ENCODE measurements around the gene MYBL2. TPM values are rescaled to one million over a fixed set of nuclear protein-coding genes. Genes with fewer than 3 reads are reported as not detected.

Gene MYBL2
- total RNA-seq, 3 donors from 2014 or later, result 19.8 to 26.2 (median 23.0) TPM

DNA sequence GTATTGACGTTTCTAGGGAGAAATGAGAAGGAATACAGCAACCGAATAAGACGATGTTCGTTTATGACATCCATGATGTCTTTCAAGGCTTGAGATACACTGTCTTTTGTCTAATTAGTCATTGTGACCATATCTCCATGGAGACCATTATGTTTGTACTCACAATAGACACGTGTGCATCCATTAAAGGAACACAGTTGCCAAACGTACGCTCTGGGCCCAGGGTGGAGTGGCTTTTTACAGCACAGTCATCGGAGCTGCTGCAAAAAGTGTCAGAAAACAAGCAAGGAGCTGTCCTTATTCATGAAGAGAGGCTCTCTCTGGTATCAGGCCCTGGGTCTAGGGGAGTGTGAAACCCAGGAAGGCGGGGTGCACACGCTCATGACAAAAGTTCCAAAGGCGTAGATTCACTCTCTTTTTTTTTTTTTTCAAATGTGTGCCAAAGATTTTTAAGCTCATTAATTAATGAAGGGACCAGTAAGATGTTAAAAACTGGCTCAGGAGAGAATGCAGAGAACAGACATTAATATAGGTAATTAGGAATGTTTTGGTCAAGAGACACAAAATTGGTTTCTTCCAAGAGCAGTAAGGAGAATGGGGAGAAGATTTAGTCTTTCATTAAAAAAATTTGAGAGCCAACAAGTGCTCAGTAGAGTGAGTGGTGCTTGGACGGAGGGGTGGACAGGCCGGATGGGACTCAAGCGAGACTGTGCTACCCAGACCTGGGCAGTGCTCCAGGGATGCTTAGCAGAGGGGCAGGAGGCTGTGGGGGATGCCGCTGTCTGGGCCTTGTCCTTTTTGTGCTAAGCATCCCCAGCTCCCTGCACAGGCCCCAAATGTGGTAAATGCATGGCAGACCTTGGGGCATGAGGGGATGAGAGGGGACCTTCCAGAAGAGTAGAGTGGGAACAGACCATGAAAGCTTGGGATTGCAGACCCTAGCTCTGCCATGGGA is 94.7 kb downstream of the MYBL2 start:
- H3K4me1 Mint-ChIP-seq (ENCODE audit: low read depth), result peaks cover 2% of the 10 kb centered on the region
- DNase-seq (no peak), ATAC-seq (no peak)
- no peaks in the 10 kb centered on the region for H3K36me3 Mint-ChIP-seq (ENCODE audit: insufficient read depth)
- no peak overlapping the region for H3K4me3 Mint-ChIP-seq
- H3K9me3 Mint-ChIP-seq, result no peaks in the 10 kb centered on the region
- H3K27me3 Mint-ChIP-seq (ENCODE audit: low read depth), result no peaks in the 10 kb centered on the region

DNA sequence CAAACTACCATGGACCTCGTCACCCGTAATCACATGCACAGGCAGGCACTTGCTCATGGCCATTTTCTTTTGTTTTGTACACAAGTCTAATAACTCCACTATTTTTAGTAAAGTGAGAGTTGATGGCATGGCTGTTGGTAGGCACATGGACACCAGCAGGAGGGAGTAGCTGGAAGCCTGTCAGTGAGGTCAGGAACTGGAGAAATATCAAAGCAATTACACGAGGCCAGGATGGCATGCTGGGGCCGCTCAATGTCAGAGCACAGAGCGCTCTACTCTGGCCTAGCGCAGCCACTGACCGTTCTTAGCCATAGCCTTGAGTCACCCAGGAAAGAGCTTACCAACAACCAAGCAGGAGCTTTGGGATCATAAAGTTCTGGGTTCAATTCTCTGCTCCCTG is 96.0 kb downstream of the MYBL2 start:
- H3K4me1 Mint-ChIP-seq (ENCODE audit: low read depth), result no peaks in the 10 kb centered on the region
- no peak for DNase-seq
- H3K36me3 Mint-ChIP-seq (ENCODE audit: insufficient read depth), result no peaks in the 10 kb centered on the region
- H3K9me3 Mint-ChIP-seq, result no peaks in the 10 kb centered on the region
- no peak overlapping the region for H3K4me3 Mint-ChIP-seq
- no peak for ATAC-seq
- H3K27me3 Mint-ChIP-seq (ENCODE audit: low read depth), result no peaks in the 10 kb centered on the region

DNA sequence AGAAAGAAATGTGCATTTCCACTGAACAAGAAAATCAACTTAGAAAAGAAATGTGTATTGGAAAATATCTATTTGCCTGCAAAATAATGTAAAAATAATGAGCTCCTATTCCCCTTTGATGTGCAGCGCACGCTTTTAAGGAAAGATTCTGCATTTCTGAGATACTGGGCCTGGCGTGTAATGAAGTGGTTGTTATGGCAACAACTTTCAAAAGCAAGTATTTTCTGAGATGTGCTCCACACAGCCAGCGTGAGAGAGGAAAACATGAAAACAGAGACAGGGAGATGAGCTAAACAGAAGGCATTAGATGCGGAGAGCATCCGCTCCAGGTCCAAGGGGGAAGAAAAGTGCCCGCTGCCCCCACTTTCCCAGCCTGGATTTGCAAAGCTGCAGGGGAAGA is 99.0 kb downstream of the MYBL2 start:
- H3K4me1 Mint-ChIP-seq (ENCODE audit: low read depth), result no peaks in the 10 kb centered on the region
- ATAC-seq, result no peak
- H3K36me3 Mint-ChIP-seq (ENCODE audit: insufficient read depth), result no peaks in the 10 kb centered on the region
- H3K9me3 Mint-ChIP-seq, result no peaks in the 10 kb centered on the region
- DNase-seq, result no peak
- H3K4me3 Mint-ChIP-seq, result no peak overlapping the region
- H3K27me3 Mint-ChIP-seq (ENCODE audit: low read depth), result peaks cover 3% of the 10 kb centered on the region

Other genes starting within 250 kb of the MYBL2 start
- gene SRSF6, start 209.2 kb upstream of the MYBL2 start, total RNA-seq, result 100 to 1,000 TPM; 280 to 299 (median 287) TPM
- gene L3MBTL1, start 159.4 kb upstream of the MYBL2 start, total RNA-seq, result 1 to 10 TPM; 3.9 to 4.0 (median 4.0) TPM
- gene SGK2, start 108.1 kb upstream of the MYBL2 start, total RNA-seq, result under 1 TPM in 2 of 3 donors, not detected in 1; 0.18 to 0.32 TPM
- gene IFT52, start 76.2 kb upstream of the MYBL2 start, total RNA-seq, result 10 to 100 TPM; 13.5 to 16.1 (median 14.2) TPM
- gene GTSF1L, start 59.9 kb downstream of the MYBL2 start, total RNA-seq, result not detected
- gene TOX2, start 247.7 kb downstream of the MYBL2 start, total RNA-seq, result 1 to 10 TPM in 1 of 3 donors, under 1 TPM in 2; 0.66 to 1.1 (median 0.87) TPM